ENCODE data around the gene NUAK2.

NUAK2 gene

DNA sequence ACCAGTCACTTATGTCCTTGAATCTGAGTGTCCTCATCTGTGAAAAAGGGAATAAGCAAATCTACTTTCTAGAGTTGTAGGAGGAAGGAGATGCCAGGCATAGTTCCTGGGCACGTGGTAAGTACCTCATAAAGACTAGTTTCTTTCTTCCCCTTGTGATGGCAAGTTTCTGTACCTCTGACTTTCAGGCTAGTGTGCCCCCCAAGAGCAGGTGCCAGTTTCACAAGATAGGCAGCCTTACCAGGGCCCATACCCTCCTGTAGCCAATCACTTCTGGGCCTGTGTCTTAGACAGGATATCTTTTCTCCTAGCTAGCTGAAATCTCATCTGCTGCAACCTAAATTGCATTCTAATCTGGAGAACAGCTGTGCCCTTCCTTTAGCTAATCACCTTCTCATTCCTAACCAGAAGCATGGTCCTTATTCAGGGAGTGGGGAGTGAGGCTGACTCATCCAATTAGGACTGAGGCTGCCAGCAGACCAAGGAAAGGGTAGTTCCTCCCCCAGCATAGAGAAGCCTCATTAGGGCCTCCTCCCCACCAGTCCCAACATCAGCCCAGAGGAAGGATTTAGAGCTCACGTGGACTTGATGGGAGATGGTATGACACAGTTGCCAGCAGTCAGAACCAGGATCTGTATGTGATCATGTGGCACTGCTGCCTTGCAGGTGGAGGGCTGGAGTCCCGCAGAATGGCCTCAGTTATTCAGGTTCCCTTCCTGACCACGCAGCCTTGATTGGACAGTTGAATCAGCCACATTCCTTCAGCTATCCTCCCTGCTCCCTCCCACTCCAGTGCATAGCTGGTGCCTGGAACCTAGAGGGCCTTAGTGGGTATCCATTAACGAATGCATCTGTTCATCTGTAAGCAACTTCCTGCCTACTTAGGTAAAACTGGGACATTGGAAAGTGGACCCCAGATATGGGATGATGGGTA lies 27.3 kb upstream of the NUAK2 start:
- peak in 1 of 10 donors; percentile 43 for DNase-seq
- intact Hi-C loops (cut with DNase I) = no loop called here

DNA sequence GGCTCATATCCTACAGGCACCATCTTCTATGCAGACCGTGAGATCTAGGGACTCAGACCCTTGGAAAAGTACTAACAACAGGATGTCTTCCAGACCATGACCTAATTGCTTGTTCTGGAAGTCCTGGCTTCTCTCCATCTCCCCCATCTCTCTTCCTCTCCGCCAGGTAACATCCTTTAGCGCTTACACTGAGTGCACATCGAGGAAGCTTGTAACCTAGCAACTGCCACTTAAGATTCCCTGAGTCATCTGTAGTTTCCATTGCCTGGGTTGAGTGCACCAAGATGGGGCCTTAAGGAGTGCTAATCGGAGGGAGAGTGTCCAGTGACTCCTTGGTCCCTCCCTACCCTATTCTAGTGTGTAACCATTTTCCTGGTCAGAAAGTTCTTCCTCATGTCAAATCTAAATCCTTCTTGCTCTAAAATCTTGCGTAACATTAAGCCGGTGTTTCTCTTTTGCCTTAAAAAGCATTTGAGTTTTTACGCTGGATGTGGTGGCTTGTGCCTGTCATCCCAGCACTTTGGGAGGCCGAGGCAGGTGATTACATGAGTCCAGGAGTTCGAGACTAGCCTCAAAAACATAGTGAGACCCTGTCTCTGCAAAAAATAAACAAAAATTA lies 25.5 kb upstream of the NUAK2 start:
- intact Hi-C loops (cut with DNase I) = no loop called here

DNA sequence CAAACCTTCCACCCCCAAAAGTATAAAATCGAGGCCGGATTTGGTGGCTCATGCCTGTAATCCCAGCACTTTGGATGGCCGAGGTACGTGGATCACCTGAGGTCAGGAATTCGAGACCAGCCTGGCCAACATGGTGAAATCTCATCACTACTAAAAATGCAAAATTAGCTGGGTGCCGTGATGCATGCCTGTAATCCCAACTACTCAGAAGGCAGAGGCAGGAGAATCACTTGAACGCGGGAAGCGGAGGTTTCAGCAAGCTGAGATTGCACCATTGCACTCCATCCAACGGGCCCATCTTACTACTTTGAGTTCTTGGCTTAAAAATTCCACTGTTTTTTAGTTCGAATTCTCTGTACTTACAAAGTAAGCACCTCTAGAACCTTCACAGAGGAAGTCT lies 24.2 kb upstream of the NUAK2 start:
- intact Hi-C loops (cut with DNase I) = no loop called here
- peak in 1 of 10 donors; percentile 15 for DNase-seq

More for the DNA sequence above, 25.5 kb upstream of the NUAK2 start:
- peak in 1 of 10 donors; percentile 7 for DNase-seq

DNA sequence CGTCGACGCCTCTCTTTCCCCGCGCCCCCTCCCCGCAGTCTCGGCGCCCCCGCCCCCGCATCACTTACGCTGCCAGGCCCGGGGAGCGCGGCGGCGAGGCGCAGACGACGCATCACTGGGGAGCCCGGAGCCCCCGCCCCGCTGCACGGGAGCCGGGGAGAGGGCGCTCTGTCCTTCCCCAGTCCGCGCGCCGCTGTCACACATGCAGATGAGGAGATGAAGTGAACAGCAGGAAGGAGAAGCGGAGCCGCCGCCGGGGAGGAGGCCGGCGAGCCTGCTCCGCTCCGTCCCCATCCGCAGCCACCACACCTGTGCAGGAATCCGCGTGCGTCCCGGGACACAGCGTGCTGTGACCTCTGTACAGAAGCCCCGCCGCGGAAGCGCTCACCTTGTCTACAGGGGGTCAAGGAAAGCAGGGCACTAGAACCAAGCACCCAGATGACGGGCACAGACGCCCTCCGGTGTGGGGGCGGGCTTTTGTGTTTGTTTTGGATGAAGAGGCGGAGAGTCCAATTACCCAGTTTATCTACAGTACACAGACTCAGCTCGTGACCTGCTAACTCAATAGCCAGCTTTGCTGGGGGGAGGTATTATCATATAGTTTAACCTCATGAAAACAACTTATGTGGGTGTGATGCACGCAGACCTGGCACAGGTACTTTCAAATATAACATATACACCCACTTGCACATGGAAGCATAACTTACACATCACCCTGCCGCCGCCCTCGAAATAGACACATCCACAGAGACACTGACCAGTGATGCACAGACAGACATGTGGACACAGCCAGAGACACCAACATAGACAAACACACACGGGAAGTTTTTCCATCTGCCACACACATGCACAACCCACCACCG lies 22.8 kb upstream of the NUAK2 start:
- intact Hi-C loops (cut with DNase I) = no loop called here
- DNase-seq = peak in 8 of 10 donors; percentile 49 to 93 (median 60)

DNA sequence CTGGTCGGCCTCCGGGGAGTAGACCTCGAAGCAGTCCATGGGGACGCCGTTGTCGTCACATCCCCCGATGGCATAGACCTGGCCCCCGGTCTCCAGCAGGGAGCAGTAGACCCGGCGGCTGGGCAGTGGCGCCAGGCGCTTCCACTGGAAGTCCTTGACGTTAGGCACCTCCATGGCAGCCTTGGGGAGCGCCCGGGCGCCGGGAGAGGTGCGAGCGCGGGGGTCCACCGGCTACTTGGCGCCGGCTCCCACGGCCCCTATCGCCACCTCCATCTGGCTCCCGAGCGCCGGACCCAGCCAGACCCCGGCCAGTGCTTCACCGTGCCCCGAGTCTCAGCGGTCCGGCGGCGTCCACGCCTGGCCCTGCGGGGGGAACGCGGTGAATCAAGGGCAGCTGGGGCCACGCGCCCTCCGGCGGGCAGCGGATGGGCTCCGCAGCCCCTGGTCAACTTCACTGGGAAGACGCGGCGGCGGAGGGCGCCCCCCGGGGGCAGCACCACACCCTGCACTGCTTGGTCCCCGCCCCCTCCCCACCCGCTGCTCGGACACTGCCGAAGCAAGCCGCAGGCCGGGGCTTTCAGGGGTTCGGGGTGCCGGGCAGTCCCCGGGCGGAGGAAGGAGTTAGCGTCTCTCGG lies 22.0 kb upstream of the NUAK2 start:
- intact Hi-C loops (cut with DNase I) = no loop called here
- DNase-seq = peak in 4 of 10 donors; percentile 19 to 84 (median 50)

DNA sequence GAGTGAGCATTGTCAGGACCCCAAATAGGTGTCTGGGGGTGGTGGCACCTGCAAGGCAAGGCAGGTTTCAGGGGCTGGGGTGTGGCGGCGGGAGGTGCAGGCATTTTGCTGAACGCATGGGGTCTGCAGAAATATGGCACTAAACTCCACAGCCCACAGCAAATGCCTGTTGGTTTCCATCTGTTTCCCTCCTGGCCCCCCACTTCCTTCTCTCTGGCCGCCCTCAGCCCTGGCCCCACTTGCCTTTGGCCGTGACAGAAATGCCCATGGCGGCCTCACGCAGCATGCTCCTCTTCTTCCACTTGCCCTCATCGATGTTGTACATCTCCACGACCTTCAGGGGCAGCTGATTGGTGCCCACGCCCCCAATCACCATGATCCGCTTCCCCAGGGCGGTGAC lies 21.4 kb upstream of the NUAK2 start:
- intact Hi-C loops (cut with DNase I) = no loop called here
- no peak for DNase-seq

GRCh38 chr1:205340676-205341075 lies 19.1 kb upstream of the NUAK2 start:
- intact Hi-C loops (cut with DNase I) = no loop called here
- DNase-seq = no peak

- no peak for DNase-seq
- intact Hi-C loops (cut with DNase I) = loop anchor here (5.0 kb wide), 1 partner anchor 93 kb away; no protein-coding TSS in a partner anchor
These were observed 18.2 kb upstream of the NUAK2 start for GRCh38 chr1:205339717-205340116.

DNA sequence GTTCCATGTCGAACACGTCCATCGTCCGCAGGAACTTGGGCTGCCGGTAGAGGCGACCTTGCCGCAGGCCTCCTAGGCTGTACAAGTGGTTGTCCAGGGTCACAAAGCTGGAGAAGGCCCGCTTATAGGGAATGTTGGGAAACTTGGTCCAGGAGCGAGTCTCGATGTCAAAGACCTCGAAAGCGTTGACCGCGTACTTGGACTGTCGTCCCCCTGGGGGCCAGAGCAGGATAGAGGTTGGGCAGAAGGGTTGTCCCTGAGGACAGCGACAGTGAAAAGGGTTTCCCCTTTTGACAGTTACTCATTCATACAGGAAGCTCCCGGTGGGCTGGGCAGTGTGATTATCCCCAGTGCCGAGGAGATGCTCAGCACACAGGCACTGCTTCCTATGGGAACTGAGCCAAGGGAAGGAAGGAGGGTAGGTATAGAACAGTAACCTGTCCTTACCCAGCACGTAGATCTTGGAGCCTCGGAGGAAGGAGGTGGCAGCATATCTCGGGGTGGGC lies 17.7 kb upstream of the NUAK2 start:
- intact Hi-C loops (cut with DNase I) = loop anchor here (5.0 kb wide), 1 partner anchor 93 kb away; no protein-coding TSS in a partner anchor
- no peak for DNase-seq

DNA sequence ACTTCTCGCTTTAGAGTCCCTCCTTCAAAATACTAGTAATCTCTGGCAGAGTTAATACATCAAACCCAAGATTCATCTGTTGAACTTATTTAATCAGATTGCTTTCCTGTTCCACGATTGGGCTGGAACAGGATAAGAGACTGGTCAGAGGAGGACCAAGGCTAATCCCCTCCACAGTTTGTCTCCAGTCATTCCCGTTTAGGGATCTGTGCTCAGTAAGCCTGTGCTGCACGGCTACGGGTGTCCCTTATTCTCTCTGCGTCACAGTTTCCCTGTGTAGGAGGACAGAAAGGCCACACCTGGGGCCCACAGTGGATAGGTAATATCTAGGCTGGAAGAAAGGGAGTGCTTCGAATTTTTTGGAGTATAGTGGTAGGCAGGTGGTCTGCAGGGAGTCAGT lies 16.5 kb upstream of the NUAK2 start:
- DNase-seq = no peak
- intact Hi-C loops (cut with DNase I) = loop anchor here (5.0 kb wide), 1 partner anchor 94 kb away; no protein-coding TSS in a partner anchor

GRCh38 chr1:205337481-205337880 lies 15.9 kb upstream of the NUAK2 start:
- intact Hi-C loops (cut with DNase I) = loop anchor here (5.0 kb wide), 1 partner anchor 95 kb away; no protein-coding TSS in a partner anchor
- peak in 1 of 10 donors; percentile 68 for DNase-seq

DNA sequence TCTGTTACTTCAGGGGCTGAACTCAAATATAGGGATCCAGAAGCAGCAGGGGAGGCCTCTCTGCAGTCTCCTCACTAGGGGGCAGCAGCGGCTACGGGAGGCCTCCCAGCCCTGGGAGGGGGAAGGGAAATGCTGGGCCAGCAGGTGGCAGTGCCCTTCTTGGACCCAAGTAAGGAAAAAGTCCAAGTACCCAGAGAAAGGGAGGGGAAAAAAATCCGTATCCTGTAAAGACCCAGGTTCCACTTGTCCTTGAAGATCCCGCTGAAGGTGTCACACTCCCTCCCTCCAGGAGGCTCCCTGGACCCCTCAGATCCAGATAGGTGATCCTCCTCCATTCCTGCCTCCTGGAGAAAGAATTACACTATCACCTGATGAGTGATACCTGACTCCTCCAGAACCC lies 14.1 kb upstream of the NUAK2 start:
- intact Hi-C loops (cut with DNase I) = loop anchor here (1.0 to 5.0 kb wide), 2 partner anchors 97 to 150 kb away; no protein-coding TSS in a partner anchor
- DNase-seq = peak; percentile 67 to 97 (median 86)

GRCh38 chr1:205332015-205332791 lies 10.7 kb upstream of the NUAK2 start:
- intact Hi-C loops (cut with DNase I) = no loop called here
- DNase-seq = no peak

DNA sequence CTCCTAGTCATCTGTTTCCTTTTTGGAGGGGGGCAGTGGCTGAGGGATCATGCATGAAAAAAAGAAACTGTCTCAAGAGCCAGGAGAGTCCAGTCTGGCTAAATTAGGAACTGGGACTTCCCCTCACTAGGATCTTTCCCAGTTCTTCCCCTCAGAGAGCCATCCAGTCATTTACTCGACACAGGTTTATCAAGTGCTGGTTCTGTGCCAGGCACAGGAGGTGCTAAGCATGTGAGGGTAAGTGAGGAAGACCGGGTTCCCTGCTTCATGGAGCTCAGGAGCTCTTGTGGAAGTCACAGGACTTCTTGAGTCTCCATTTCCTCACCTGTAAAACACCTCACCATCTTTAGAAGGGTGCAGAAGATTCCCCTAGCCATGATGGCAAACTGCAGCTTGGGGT lies 8.6 kb upstream of the NUAK2 start:
- intact Hi-C loops (cut with DNase I) = no loop called here
- DNase-seq = no peak

- no peak for DNase-seq
- intact Hi-C loops (cut with DNase I) = no loop called here
These were observed 8.2 kb upstream of the NUAK2 start for GRCh38 chr1:205329719-205330118.

DNA sequence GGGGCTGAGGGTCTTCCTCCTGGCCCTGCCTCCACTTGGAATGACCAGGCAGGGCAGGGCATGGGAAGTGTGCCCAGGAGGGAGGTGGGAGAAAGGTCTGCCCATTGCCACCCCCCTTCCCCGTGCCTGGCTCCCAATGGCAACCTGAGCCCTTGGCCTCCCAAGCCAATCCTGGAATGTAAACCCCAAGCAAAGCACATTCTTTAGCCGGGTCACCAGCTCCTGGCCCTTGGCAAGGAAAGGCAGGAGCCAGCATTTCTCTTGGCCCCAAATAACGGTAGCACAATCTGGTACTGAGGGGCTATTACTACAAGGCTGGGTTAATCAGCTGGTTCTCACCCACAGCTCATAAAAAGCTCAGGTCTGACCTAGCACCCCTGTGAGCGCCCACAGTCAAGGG lies 6.9 kb upstream of the NUAK2 start:
- intact Hi-C loops (cut with DNase I) = no loop called here

GRCh38 chr1:205326812-205327466 lies 5.4 kb upstream of the NUAK2 start:
- no peak for DNase-seq

More for the DNA sequence above, 6.9 kb upstream of the NUAK2 start:
- DNase-seq = no peak

GRCh38 chr1:205325334-205325884 lies 3.9 kb upstream of the NUAK2 start:
- intact Hi-C loops (cut with DNase I) = loop anchor here (1.0 kb wide), 1 partner anchor 52 kb away; no protein-coding TSS in a partner anchor
- peak in 5 of 10 donors; percentile 69 to 91 (median 71) for DNase-seq

More at GRCh38 chr1:205326812-205327466, 5.4 kb upstream of the NUAK2 start:
- intact Hi-C loops (cut with DNase I) = no loop called here

Measured in posterior cingulate gyrus (tissue), 11 donors.